Stimulated activated CD8-positive, alpha-beta memory T cell treated with anti-CD3 and anti-CD28 coated beads, Interleukin-15, amount 100 ng/mL, for 1 hour (primary cell): ENCODE measurements around the gene CAMTA1.
"Not testable (repeated sequence)": the region's sequence is repeated elsewhere in the genome, so short reads cannot be mapped to it uniquely, and the experiment has no call there.

ENCODE experiments used
- DNase-seq: peaks from one replicate; pipeline ENCODE4 v3.0.0-alpha.2; 2020; ENCODE audit warnings: low read depth

CAMTA1 gene

DNA sequence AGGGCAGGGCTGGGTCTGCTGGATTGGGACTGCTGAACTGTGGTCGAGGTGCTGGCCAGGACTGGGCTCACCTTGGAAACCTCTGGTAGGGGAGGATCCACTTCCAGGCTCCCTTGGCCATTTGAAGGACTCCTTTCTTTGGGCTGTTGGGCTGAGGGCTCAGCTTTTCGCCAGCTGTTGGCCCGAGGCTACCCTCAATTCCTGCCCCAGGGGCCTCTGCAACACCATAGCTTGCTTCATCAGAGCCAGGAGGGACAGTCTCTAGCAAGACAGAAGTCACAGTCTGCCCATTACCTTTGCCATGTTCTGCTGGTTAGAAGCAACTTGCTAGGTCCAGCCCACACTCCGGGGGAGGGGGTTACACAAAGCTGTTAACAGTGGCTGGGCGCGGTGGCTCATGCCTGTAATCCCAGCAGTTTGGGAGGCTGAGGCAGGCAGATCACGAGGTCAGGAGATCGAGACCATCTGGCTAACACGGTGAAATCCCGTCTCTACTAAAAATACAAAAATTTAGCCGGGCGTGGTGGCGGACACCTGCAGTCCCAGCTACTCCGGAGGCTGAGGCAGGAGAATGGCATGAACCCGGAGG lies 25.0 kb downstream of the CAMTA1 start:
- DNase-seq, result not testable (repeated sequence)

DNA sequence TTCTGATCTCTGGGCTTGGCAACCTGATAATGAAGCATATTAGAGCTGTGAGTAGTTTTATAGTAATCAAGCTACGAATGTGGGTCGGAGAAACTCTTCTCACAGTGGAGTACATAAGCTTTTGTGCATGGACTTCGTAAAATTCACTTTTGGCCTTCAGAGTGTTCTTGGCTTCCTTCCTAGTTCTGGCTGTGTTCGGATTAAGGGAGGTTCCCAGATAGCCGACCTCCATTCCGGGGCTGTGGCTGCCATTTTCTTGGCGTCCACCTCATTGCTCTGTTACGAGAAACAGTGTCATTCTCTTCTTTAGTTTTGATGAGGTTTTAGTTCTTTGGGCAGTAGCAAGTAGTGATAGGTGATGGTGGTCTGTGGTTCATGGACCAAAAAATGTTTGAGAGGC lies 26.3 kb downstream of the CAMTA1 start:
- no peak for DNase-seq

DNA sequence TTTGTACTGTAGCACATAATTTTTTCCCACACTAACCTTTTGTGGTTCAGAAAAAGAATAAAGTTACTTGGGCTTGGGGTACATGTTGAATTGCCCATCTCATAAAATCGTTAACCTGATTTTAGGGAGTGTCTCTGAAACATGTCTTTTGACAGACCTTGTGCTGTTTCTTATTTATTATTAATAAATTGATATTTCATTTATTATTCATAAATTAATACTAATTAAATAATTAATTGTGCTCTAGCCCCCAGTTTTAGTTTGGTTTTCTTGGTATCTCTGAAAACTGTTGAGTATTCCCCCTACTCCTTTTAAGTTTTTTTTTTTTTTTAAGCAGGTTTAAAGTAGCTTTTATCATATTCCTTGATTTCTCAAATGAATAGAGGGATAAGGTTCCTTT lies 27.9 kb downstream of the CAMTA1 start:
- DNase-seq, result no peak

DNA sequence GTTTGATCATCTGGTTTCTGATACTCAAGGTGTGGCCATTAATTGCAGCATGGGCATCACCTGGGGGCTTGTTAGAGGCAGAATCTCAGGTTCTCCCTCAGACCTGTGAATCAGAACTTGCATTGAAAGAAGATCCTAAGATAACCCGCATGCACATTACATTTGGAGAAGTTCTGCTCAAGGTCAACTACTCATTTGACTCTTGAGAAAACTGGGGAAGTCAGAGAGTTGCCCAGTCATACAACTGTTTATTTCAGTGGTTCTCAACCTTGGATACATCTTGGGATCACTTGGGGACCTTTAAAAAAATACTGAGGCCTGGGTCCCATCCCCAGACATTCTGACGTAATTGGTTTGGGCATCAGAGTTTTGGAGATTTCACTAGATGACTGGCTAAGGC lies 30.5 kb downstream of the CAMTA1 start:
- DNase-seq, result no peak

DNA sequence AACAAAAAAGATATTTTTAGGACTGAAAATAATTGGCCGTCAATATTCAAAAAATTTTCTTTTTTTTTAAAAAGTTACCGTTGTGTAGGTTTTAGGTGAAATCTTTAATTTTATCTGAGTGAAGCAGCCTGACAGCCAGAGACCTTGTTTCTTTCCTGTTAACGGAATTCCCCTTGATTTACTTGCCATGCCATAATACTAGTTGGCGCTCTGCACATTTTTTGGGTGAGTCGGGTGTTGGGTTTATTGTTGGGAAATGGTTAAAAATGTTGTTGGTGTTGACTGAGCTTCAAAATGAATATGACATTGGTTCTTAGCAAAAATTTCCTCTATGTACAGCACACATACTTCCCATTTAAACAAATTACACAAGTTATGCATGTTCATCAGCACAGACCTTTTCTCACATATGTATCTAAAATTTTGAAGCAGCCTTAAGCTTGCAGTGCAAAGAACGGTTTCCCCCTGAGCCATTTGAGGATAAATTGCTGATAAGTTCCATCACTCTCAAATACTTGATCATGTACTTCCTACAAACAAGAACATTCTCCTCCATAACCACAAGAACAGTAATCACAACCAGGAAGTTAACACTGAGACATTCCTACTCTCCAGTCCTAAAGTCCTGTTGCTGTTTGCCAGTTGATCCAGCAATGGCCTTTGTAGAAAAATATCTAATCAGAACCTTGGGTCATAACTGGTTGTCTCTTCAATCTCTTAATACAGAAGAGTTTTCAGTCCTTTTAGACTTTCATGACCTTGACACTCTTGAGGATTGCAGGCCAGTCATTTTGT lies 34.2 kb downstream of the CAMTA1 start:
- DNase-seq, result no peak

DNA sequence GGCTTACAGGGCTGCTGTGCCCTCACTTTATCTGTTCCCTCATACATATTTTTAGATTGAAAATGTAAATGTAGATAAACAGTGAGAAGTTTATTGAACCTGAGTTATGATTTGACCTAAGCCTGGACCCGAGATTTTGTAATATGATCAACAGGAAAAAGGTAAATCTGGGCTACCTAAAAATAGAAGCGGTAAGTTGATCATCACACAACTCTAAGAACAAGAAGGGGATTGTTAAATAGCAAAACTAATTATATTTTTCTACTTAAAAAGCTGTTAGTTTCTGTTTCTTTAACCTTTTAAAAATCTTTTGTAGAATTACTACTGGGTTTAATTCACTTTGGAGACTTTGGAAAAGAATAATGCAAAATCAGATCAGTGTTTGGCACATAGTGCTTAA lies 35.6 kb downstream of the CAMTA1 start:
- no peak for DNase-seq

DNA sequence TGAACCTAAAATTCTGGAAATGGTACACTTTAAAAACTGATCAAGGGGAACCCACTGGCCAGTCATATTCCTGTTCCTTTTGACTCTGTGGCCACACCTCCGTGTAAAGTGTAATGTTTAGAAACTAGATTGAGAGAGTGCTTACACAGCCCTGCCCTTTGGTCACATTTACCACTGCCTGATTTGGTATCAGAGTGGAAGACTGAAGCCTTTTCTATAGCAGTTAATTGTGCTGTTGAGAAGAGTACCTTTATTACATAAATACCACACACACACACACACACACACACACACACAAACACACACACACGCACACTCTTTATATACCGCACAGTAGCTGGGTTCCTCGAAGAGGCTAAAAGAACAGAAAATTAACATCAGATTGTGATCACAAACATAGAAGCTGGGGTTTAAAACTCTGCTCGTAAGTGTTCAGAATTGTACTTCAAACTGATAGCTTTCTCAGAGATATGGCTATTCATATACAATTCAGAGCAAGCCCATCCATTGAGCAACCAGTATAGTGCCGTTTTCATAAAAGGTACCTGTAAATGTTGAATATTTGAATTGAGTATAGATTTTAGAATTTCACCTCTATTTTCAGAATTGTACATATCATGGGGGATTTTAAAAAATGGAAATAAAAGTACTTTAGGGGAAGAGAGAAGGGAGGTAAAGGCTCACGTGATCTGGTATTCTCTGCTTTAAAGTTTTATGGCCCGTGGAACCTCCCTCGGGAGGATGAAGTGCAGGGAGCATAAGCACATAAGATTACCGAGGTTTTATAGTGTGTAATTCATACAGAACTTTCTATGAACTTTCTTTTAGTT lies 37.5 kb downstream of the CAMTA1 start:
- DNase-seq, result no peak

DNA sequence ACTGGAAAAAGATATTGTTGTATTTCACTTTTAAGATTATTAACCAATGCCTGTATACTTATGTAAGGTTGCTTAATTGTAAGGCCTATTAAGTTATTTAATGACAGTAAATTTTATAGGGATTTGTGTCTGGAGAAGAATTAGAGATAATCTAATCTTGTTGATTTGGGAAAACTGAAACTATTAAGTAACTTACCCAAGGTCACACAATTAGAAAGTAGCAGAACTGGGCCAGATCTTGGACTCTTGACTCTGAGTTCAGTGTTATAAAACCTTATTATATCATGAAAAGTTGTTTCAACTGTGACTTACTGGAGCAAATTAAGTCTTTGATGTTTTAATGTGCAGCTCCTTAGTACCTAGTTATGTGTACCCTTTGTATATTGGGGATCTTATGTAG lies 38.5 kb downstream of the CAMTA1 start:
- DNase-seq, result no peak

DNA sequence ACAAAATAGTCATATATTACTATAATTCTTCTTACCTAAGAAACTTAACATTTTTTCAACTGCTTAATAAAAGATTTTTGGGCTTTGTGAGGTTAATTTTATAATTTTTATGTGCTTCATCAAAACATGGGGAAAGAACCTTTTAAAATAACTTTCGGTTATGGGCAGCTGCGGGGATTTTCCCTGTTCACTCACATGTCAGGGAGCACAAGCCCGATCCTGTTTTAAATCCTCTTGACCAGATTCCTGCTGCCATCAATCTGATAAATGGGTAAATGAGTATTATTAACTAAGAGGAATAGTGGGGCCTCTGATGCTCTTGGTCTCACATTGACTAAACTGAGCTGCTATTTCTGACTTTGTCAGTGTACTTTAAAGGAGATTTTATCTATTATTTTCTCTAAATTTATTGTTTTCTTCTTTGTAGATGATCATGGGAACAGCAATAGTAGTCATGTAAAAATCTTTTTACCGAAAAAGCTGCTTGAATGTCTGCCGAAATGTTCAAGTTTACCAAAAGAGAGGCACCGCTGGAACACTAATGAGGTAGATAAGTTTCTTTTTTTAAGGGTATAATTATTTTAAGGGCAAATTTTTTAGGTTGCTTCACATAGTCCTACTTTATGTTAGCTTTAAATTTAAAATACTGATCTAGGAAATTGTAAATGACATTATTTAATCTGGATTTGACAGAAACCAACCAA lies 39.6 kb downstream of the CAMTA1 start:
- no peak for DNase-seq

DNA sequence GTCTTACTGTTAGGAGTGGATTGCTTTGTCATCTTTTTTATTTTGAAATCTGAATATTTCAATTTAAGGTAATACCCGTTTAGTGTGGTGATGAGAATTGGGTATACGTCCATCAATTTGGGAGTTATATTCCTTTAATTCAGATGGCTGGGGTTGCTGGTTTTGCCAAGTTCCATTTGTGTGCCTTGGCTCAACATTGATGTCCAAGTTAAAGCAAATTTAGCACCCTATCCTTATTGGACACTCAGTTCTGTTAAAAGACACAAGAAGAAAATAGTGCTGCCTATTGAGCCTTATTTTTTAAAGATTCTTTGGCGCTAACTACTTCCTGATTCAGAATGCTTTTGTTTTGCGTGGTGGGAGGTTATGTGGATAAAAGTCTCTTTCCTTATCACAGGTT lies 40.6 kb downstream of the CAMTA1 start:
- DNase-seq, result no peak

DNA sequence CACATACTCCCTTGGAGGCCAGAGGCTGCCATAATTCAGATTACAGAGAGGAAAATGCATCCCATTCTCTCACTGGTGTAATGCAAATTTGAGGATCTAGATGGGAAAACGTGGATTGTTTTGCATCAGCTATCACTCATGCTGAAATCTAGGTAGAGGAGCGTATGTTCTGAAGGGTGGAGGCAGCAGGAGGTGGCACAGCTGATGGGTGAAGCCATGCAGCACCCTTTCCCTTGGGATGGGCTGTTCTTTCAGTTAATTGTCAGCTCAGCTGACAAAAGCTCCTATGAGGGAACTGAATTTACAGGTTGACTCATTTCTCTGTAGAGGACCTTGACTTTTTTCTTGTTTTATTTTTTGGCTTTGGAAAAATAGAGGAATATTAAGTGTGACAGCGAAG lies 41.8 kb downstream of the CAMTA1 start:
- DNase-seq, result no peak

DNA sequence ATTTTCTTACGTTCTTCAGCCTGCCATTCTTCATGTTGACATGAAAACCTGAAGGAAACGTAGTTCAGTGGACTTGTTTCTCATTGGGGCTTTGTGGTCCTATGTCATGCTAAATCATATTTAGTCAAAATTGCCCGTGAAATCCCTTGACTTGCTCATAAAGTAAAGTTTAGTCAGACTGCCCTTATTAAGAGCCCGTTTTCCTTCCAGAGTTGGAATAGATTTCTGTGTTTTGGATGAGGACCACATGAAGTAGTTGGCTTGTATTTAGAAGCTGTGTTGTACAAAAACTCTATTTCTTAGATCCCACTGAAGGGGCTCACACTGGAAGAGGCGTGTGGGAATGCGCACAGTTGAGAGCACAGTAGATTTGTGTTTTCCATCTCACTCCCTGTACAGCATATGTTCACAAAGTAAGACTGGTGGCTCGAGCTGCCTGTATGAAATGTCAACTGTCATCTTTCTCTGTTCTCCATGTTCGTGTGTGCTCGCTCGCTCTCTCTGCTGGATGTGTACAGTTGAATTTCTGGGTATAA lies 42.4 kb downstream of the CAMTA1 start:
- no peak for DNase-seq

DNA sequence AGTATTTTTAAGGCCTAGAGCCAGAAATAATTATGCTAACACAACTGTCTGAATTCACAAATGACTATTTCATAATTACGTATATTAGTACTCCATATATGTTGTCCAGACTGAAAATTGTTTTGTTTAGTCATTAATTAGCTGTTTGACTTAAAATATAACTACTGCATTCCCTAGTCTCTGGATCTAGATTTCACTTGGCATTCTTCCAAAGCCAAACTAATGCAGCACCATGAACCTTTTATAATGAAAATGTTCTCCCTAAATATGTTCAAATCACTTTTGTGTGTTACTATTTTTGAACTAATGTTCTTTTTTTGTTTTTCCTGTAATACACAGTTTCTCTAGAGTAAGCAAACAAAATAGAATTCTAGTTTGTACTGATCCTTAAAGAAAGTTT lies 46.1 kb downstream of the CAMTA1 start:
- DNase-seq, result no peak

DNA sequence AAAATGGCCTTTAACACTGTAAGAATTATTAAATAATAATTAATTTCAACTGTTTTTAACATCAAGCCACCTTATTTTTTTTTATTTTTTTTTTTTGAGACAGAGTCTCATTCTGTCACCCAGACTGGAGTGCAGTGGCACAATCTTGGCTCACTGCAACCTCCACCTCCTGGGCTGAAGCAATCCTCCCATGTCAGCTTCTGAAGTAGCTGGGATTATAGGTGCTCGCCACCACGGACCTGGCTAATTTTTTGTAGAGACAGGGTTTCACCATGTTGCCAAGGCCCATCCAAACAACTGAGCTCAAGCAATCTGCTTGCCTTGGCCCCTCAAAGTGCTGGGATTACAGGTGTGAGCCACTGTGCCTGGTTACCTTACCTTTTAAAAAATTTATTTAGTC lies 46.8 kb downstream of the CAMTA1 start:
- DNase-seq, result not testable (repeated sequence)

DNA sequence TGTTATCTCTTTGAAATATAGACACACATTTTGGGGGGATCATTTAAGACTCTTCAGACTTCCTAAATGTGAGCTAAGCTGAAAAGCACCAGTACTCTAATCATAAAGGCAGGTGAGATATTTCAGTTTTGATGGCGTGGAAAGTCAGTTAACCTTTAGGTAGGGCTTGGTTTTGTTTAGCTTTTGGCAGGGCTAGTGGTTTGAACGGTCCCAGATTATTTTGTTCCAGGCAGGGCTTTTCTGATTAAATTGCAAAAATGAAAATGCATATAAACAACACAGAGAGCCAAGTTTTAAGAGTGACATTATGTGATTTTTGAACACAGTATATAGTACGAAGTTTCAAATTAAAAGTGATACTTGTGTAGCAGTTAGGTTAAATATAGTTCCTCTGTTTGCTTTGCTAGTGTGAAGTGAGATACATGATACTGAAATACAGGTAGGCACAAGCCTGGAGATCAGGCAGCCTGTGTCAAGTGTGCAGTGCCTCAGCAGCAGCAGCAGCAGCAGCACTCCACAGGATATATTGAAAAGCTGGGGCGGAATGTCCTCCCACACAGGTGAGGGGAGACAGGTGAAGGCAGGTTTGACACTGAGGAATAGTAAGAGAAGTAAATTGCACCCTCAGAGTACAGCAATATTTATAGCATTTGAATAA lies 47.4 kb downstream of the CAMTA1 start:
- DNase-seq, result no peak

DNA sequence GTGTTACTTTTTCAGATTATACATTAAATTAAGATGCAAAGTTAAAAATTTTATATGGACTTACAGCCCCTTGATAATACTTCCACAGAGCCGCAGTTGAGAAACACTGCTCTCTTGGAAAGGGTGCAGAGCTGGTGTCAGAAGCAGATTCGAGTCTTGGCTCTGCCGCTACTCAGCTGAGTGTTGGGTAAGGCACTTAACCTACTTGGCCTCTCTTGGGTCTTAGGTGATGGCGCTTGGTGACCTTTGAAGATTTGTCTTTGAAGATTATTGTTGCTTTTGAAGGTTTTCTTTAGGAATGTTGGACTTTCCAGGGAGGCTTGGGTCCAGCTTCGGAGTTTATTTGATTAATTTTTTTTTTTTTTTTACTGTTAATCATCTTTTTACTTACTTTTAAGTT lies 48.5 kb downstream of the CAMTA1 start:
- DNase-seq, result no peak

DNA sequence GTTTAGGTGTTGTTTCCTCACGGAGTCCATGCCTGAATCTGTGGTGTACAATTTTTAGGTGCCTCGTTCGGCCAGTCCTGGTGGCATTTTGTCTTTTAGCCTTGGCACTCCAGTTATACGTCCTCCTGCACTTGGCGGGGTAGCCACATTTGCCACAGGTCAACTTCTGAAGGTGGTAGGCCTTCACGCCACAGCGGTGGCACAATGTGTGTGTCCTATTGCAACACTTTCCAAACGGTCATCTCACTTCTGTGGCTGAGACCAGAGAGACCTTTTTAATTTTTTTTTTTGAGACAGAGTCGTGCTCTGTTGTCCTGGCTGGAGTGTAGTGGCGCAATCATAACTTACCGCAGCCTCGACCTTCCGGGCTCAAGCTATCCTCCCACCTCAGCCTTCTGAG lies 49.1 kb downstream of the CAMTA1 start:
- DNase-seq, result no peak

DNA sequence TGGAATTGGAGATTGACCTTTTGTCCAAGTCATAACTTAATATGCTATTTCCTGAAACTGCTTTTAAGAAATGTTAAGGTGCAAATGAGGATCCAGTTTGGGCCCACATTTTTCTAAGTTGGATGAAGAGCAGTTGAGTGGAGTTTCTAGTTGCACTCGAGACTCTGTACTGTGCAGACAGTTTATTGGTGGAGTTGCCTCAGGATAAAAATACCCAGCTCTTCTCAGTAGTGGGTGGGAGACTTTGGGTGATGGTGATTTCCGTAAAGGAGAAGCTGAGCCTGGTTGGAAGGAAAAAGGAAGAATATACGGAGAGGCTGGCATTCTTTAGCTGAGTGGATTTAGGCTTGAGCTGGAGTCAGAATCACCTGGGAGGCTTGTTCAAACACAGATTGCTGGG lies 49.9 kb downstream of the CAMTA1 start:
- DNase-seq, result no peak

DNA sequence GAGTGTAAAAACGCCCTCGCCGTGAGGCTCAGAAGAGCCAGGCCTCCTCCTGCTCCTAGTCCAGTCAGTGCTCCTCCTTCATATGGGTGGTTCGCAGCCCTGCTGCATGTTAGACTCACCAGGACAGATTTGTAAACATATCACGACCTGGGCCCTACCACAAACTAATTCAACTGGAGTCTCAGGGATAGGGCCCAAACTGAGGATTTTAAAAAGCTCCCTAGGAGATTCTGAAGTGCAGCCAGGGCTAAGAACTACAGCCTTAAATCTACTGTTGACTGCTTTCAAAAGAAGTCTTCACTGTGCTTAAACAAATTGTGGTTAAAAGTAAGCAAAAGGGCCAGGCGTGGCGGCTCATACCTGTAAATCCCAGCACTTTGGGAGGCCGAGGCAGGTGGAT lies 57.0 kb downstream of the CAMTA1 start:
- DNase-seq, result no peak

DNA sequence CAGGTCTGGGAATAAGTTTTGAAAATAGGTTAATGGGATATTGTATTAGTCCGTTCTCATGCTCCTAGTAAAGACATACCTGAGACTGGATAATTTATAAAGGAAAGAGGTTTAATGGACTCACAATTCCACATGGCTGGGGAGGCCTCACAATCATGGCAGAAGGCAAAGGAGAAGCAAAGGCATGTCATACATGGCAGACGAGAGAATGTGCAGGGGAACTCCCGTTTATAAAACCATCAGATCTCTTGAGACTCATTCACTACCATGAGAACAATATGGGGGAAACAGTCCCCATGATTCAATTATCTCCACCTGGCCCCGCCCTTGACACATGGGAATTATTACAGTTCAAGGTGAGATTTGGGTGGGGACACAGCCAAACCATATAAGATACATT lies 60.5 kb downstream of the CAMTA1 start:
- not testable (repeated sequence) for DNase-seq

DNA sequence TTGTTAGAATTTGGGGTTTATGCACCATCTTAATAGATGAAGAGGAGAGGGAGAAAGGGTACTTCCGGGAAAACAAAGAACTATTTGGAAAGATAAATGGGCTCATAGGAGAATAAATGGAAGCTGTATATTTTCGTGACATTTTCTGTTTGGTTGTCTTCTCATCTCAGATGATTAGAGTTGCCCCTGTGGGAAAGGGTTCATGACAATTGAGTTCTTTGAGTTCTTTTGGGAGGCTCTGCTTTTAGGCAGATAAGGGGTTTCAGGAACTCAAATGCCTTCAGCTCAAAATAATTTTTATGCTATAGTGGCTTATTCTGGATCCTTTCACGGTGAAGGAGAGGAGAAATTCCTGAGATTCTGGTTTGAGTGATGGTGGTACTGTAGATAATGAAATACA lies 63.6 kb downstream of the CAMTA1 start:
- no peak for DNase-seq

DNA sequence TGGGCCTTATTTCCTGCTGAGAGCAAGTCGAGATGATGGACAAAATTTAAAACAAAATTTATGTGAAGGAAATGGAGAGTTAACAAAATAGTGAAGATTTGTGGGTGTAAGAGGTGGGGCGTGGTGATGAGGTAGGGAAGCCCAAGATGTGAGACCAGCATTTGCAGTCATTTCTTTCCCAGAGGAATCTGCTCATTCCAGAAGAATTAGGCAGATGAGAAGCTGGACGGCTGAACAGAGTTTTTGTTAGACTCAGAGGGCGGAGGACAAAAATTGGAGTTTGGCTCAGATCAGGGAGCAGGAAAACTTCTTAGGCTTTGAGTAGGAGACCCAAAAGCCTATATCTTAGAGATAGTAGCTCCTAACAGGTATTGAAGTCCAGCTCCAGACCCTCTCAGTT lies 65.3 kb downstream of the CAMTA1 start:
- no peak for DNase-seq
